Panc1 (cell line): ENCODE data around the gene C17orf75. TPM values are rescaled to one million over a fixed set of nuclear protein-coding genes. Genes with fewer than 3 reads are reported as not detected.

Experiments
- ATAC-seq: fragments of 200-7000 bp; cut with Tn5 transposase; 2 replicates; pipeline ENCODE4 v1.9.1; 2020; ENCODE audit warnings: mild to moderate bottlenecking, moderate library complexity
- Bru-seq: library from RNA; stranded (reverse); fragments of 400-500 nt; gene quantifications from one replicate; lab custom pipeline; 2021; lab: Mats Ljungman, UMichigan
- BruChase-seq, 2 experiments: library from RNA; stranded (reverse); fragments of 400-500 nt; gene quantifications; one replicate each; lab custom pipeline; 2021; lab: Mats Ljungman, UMichigan
- BruUV-seq: library from RNA; stranded (reverse); fragments of 400-500 nt; replicated peaks from 2 replicates; lab custom pipeline; 2021; lab: Mats Ljungman, UMichigan
- CTCF ChIA-PET: fragments of 300-600 bp; sonication (Branson Sonifier 250); formaldehyde crosslinking; loops from one replicate; lab custom pipeline; 2022; ENCODE audit warnings: antibody characterized with exemption; lab: Charles Lee
- POLR2A ChIA-PET: fragments of 300-600 bp; sonication (Branson Sonifier 250); formaldehyde crosslinking; loops from one replicate; lab custom pipeline; 2022; ENCODE audit warnings: antibody characterized with exemption; lab: Charles Lee
- DNase-seq: peaks from one replicate; pipeline ENCODE4 v3.0.0-alpha.2; 2010; ENCODE audit warnings: low read depth, low spot score
- H3K27ac ChIP-seq: 2 replicates; pipeline ENCODE4 v1.5.1; 2011; ENCODE audit warnings: mild to moderate bottlenecking, low read length, inconsistent platforms
- H3K27me3 ChIP-seq: fragments of 200-500 bp; sonication (Bioruptor generic); 2 replicates; pipeline ENCODE4 v1.6.0; 2014; ENCODE audit warnings: low read length, inconsistent platforms; ENCODE audit not compliant: control insufficient read depth, insufficient read depth
- H3K36me3 ChIP-seq: fragments of 200-500 bp; sonication (Bioruptor generic); 2 replicates; pipeline ENCODE4 v1.5.1; 2014; ENCODE audit warnings: inconsistent platforms, mild to moderate bottlenecking, low read length, moderate library complexity; ENCODE audit not compliant: control insufficient read depth, insufficient read depth
- H3K4me1 ChIP-seq: 2 replicates; pipeline ENCODE4 v1.5.1; 2011; ENCODE audit warnings: inconsistent platforms, mild to moderate bottlenecking, low read length, moderate library complexity; ENCODE audit not compliant: control insufficient read depth, insufficient read depth
- H3K4me3 ChIP-seq, 2 experiments: 2 replicates each; pipeline ENCODE4 v1.5.1; 2011 to 2012; ENCODE audit warnings: low read depth in 2 of 2, low read length in 2 of 2, mild to moderate bottlenecking in 2 of 2, inconsistent platforms in 1 of 2, moderate library complexity in 1 of 2
- H3K9me3 ChIP-seq: fragments of 200-500 bp; sonication (Bioruptor generic); 2 replicates; pipeline ENCODE4 v1.5.1; 2014; ENCODE audit warnings: low read depth, mild to moderate bottlenecking, inconsistent platforms, low read length, moderate library complexity; ENCODE audit not compliant: control insufficient read depth, insufficient read depth
- POLR2AphosphoS5 ChIP-seq: IDR thresholded peaks from 2 replicates; pipeline ENCODE4 v1.6.1; 2012; ENCODE audit warnings: mild to moderate bottlenecking, low read depth, low read length, moderate library complexity
- SIN3A ChIP-seq: IDR thresholded peaks from 2 replicates; pipeline ENCODE4 v1.6.1; 2012; ENCODE audit warnings: low read depth, mild to moderate bottlenecking, low read length, moderate library complexity, borderline replicate concordance; ENCODE audit not compliant: insufficient read depth
- TCF7L2 ChIP-seq: IDR thresholded peaks from 2 replicates; pipeline ENCODE4 v1.6.1; 2011; ENCODE audit warnings: mild to moderate bottlenecking, low read depth, low read length, inconsistent platforms
- in situ Hi-C: cut with HindIII; loops from 2 replicates; pipeline ENCODE4 v1.10.0; 2016; ENCODE audit warnings: low sequenced_read_pairs, low pct_unique_long_range_greater_than_20kb
- intact Hi-C: fragments of 100-400 bp; cut with micrococcal nuclease; formaldehyde crosslinking; loops from one replicate; pipeline ENCODE4 v1.10.0; 2022; ENCODE audit not compliant: unreplicated experiment
- long read RNA-seq: library from polyadenylated mRNA; unstranded; transcript quantifications from one replicate; pipeline ENCODE4 v2.0.0, GENCODE V29; 2021; ENCODE audit not compliant: unreplicated experiment
- polyA plus RNA-seq: library from polyadenylated mRNA; unstranded; fragments of >200 nt; gene quantifications from one replicate; pipeline ENCODE4 v1.2.1, GENCODE V29; 2012; ENCODE audit warnings: missing spikeins; ENCODE audit not compliant: insufficient read length
- total RNA-seq: library from RNA; stranded (reverse); gene quantifications from one replicate; pipeline ENCODE4 v1.2.1, GENCODE V29; 2021; ENCODE audit not compliant: unreplicated experiment
- TF ChIP-seq, protein P1 (sequence below), 2 experiments: IDR thresholded peaks; 2 replicates each; pipeline ENCODE4 v1.6.1; 2011 to 2012; ENCODE audit warnings: low read depth in 2 of 2, control low read depth in 1 of 2, low read length in 1 of 2, mild to moderate bottlenecking in 1 of 2, moderate library complexity in 1 of 2; ENCODE audit not compliant: insufficient read depth in 1 of 2
- TF ChIP-seq, protein P2 (sequence below): fragments of 450-650 bp; IDR thresholded peaks from 2 replicates; pipeline ENCODE4 v1.5.1; 2017; ENCODE audit warnings: mild to moderate bottlenecking

Gene C17orf75, protein sequence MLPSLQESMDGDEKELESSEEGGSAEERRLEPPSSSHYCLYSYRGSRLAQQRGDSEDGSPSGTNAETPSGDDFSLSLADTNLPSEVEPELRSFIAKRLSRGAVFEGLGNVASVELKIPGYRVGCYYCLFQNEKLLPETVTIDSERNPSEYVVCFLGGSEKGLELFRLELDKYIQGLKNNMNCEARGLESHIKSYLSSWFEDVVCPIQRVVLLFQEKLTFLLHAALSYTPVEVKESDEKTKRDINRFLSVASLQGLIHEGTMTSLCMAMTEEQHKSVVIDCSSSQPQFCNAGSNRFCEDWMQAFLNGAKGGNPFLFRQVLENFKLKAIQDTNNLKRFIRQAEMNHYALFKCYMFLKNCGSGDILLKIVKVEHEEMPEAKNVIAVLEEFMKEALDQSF
- total RNA-seq, result 31.6 TPM
- 25.8 TPM for polyA plus RNA-seq
- Bru-seq, nascent RNA, result percentile 67 among the genes with signal in this experiment
- percentile 74 among the genes with signal in this experiment for BruChase-seq, experiment 1, labeled RNA remaining after a 2-hour chase
- BruChase-seq, experiment 2, labeled RNA remaining after a 6-hour chase, result percentile 83 among the genes with signal in this experiment
- long read RNA-seq, transcript C17orf75-202 (10 exons, 1,642 nt), result major isoform, 28 of 41 reads
- long read RNA-seq, partial matches to known transcripts, result 6 of 41 reads
- long read RNA-seq, other reads (novel, unspliced or antisense), result 7 of 41 reads

DNA sequence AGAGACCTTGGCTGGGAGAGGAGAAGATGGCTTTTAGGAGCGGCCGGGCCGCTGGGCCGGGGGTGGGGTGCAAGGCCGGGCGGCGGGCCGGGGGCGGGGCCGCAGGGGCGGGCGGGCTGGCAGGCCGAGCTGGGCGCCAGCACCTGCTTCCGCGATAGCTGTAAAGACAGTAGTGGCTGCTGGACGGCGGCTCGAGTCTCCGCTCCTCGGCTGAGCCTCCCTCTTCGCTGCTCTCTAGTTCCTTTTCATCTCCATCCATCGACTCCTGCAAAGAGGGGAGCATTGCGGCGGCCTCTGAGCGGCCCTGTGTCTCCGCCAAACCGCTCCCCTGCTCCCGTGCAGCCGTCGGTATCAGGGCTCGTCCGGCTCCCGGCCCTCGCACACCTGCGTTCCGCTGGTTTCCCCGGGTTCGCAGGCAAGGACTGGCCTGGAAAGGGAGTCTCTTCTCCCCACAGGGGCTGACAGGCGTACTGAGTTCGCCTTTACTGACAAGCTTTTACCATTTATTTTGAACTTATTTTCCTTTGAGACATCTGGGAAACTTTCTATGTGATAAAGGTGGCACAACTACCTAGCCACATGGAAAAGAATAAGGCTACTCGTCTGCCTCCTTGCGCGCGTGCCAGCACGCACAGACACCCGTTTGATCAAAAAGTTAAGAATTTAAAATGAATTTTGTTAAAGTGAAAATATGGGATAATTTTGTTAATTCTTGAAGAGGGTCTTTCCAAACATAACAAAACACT, at the start of gene C17orf75:
Gene C17orf75 (minus strand): TSS at position 317 of the 746 bp plus-strand sequence. CDS start 34 bp downstream, at position 283.
- H3K27me3 ChIP-seq, result no peaks in the 10 kb centered on the region
- peak within 1 kb of the TSS; percentile 91 for H3K27ac ChIP-seq
- in situ Hi-C loops (no loop called here), intact Hi-C loops (no loop called here)
- ChIA-PET POLR2A (no interaction called here), CTCF (no interaction called here)
- peaks cover 12% of the 10 kb centered on the region for H3K4me1 ChIP-seq
- peak; percentile 33 for DNase-seq
- H3K4me3 ChIP-seq, result peak within 1 kb of the TSS; percentile 55 to 64
- TF ChIP-seq, protein P1, sequence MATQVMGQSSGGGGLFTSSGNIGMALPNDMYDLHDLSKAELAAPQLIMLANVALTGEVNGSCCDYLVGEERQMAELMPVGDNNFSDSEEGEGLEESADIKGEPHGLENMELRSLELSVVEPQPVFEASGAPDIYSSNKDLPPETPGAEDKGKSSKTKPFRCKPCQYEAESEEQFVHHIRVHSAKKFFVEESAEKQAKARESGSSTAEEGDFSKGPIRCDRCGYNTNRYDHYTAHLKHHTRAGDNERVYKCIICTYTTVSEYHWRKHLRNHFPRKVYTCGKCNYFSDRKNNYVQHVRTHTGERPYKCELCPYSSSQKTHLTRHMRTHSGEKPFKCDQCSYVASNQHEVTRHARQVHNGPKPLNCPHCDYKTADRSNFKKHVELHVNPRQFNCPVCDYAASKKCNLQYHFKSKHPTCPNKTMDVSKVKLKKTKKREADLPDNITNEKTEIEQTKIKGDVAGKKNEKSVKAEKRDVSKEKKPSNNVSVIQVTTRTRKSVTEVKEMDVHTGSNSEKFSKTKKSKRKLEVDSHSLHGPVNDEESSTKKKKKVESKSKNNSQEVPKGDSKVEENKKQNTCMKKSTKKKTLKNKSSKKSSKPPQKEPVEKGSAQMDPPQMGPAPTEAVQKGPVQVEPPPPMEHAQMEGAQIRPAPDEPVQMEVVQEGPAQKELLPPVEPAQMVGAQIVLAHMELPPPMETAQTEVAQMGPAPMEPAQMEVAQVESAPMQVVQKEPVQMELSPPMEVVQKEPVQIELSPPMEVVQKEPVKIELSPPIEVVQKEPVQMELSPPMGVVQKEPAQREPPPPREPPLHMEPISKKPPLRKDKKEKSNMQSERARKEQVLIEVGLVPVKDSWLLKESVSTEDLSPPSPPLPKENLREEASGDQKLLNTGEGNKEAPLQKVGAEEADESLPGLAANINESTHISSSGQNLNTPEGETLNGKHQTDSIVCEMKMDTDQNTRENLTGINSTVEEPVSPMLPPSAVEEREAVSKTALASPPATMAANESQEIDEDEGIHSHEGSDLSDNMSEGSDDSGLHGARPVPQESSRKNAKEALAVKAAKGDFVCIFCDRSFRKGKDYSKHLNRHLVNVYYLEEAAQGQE (IDR thresholded peaks at IDR 0.05; ENCODE audit: insufficient read depth in 1 of 2, low read depth in 2 of 2, low read length in 1 of 2), result no peak
- peak; percentile 90 for TF ChIP-seq POLR2AphosphoS5
- TF ChIP-seq, protein P2, sequence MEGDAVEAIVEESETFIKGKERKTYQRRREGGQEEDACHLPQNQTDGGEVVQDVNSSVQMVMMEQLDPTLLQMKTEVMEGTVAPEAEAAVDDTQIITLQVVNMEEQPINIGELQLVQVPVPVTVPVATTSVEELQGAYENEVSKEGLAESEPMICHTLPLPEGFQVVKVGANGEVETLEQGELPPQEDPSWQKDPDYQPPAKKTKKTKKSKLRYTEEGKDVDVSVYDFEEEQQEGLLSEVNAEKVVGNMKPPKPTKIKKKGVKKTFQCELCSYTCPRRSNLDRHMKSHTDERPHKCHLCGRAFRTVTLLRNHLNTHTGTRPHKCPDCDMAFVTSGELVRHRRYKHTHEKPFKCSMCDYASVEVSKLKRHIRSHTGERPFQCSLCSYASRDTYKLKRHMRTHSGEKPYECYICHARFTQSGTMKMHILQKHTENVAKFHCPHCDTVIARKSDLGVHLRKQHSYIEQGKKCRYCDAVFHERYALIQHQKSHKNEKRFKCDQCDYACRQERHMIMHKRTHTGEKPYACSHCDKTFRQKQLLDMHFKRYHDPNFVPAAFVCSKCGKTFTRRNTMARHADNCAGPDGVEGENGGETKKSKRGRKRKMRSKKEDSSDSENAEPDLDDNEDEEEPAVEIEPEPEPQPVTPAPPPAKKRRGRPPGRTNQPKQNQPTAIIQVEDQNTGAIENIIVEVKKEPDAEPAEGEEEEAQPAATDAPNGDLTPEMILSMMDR, result no peak
- peak; percentile 71; the same call in 1 of the 2 replicates for TF ChIP-seq TCF7L2
- TF ChIP-seq SIN3A, result peak; percentile 93
- ATAC-seq, result peak; percentile 98
- no peaks in the 10 kb centered on the region; the same call in 1 of the 2 replicates for H3K36me3 ChIP-seq
- no TSS peak for BruUV-seq
- H3K9me3 ChIP-seq, result no peaks in the 10 kb centered on the region

DNA sequence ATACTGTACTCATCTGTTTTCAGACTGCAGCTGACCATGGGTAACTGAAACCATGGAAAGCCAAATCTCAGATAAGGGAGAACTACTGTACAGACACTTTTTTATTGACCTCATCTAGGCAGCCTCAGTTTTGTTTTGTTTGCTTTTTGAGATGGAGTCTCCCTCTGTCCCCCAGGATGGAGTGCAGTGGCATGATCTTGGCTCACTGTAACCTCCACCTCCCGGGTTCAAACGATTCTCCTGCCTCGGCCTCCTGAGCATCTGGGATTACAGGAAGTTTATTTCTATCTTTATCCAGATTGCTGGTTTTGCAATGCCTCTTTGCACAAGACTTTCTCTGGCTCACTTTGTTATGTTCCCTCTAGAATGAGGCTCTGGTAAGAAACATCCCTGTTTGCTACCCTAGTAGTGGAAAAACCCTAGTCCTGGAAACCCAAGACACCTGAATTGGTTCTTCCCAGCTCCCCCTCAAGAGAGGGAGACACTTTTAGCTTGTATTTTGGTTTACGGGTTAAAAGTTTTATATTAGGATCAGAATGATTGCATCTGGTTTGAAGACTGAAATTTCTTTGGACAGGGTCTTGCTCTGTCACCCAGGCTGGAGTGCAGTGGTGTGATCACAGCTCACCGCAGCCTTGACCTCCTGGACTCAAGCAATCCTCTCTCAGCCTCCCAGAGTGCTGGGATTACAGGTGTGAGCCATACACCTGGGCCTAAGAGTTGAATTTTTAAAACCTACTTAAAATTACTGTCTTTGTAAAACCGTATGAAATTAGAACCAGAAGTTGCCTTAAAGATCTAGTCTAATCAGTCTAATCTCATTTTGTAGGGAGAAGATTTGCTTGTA, 46.9 kb upstream of the C17orf75 start:
- CTCF ChIA-PET, result no interaction called here
- in situ Hi-C loops, result no loop called here
- TF ChIP-seq, protein P2, result no peak
- TF ChIP-seq, protein P1 (IDR thresholded peaks at IDR 0.05; ENCODE audit: insufficient read depth in 1 of 2, low read depth in 2 of 2, low read length in 1 of 2), result no peak
- TF ChIP-seq TCF7L2 (no peak), POLR2AphosphoS5 (no peak), SIN3A (no peak)
- ATAC-seq (no peak), DNase-seq (no peak)
- Histone ChIP-seq H3K4me3 (no peak overlapping the region), H3K9me3 (no peaks in the 10 kb centered on the region), H3K27me3 (no peaks in the 10 kb centered on the region), H3K36me3 (no peaks in the 10 kb centered on the region), H3K27ac (no peak overlapping the region), H3K4me1 (no peaks in the 10 kb centered on the region)
- no TSS peak for BruUV-seq
- POLR2A ChIA-PET, result no interaction called here
- intact Hi-C loops, result no loop called here
